ENCODE measurements around the gene PRDX5.
A peak's percentile ranks its signal among the peaks of the same experiment; 100 is the strongest.

The PRDX5 gene

GRCh38 chr11:64342869-64343745, 25.2 kb downstream of the PRDX5 start:
- peak overlapping the region; percentile 53; the same call in 1 of the 2 replicates for H3K27ac ChIP-seq
- TF ChIP-seq ZFX (IDR thresholded peaks at IDR 0.05; ENCODE audit: borderline replicate concordance) (no peak), CTCF (IDR thresholded peaks at IDR 0.05) (no peak)

GRCh38 chr11:64343767-64344559, 26.0 kb downstream of the PRDX5 start:
- no peak overlapping the region for H3K27ac ChIP-seq

GRCh38 chr11:64344787-64345186, 26.9 kb downstream of the PRDX5 start:
- TF ChIP-seq ZFX (IDR thresholded peaks at IDR 0.05; ENCODE audit: borderline replicate concordance) (no peak), CTCF (IDR thresholded peaks at IDR 0.05) (no peak)
- no peak overlapping the region for H3K27ac ChIP-seq

More at GRCh38 chr11:64343767-64344559, 26.0 kb downstream of the PRDX5 start:
- TF ChIP-seq ZFX (IDR thresholded peaks at IDR 0.05; ENCODE audit: borderline replicate concordance): no peak
- peak; percentile 40 for TF ChIP-seq CTCF (IDR thresholded peaks at IDR 0.05)

- TF ChIP-seq ZFX (IDR thresholded peaks at IDR 0.05; ENCODE audit: borderline replicate concordance): no peak
- H3K27ac ChIP-seq: no peak overlapping the region
These were observed 29.4 kb downstream of the PRDX5 start for GRCh38 chr11:64347193-64347867.

- no peak overlapping the region for H3K27ac ChIP-seq
- no peak for TF ChIP-seq ZFX (IDR thresholded peaks at IDR 0.05; ENCODE audit: borderline replicate concordance)
These were observed 30.6 kb downstream of the PRDX5 start for GRCh38 chr11:64348383-64349024.

GRCh38 chr11:64349025-64349387, 31.1 kb downstream of the PRDX5 start:
- no peak for TF ChIP-seq ZFX (IDR thresholded peaks at IDR 0.05; ENCODE audit: borderline replicate concordance)
- no peak for TF ChIP-seq CTCF (IDR thresholded peaks at IDR 0.05)
- H3K27ac ChIP-seq: no peak overlapping the region

- TF ChIP-seq ZFX (IDR thresholded peaks at IDR 0.05; ENCODE audit: borderline replicate concordance) (no peak), CTCF (IDR thresholded peaks at IDR 0.05) (no peak)
- H3K27ac ChIP-seq: no peak overlapping the region
These were observed 31.5 kb downstream of the PRDX5 start for GRCh38 chr11:64349404-64349803.

All from 22Rv1 (cell line).